Activated CD4-positive, alpha-beta T cell treated with anti-CD3 and anti-CD28 coated beads, Interleukin-2, amount 50 U/mL, for 4 hours (primary cell): ENCODE measurements around the gene ARVCF.
"Not testable (repeated sequence)": the region's sequence is repeated elsewhere in the genome, so short reads cannot be mapped to it uniquely, and the experiment has no call there.

Experiments used
- DNase-seq, 2 experiments: peaks; one replicate each; pipeline ENCODE4 v3.0.0-alpha.2; 2020

Gene ARVCF

DNA sequence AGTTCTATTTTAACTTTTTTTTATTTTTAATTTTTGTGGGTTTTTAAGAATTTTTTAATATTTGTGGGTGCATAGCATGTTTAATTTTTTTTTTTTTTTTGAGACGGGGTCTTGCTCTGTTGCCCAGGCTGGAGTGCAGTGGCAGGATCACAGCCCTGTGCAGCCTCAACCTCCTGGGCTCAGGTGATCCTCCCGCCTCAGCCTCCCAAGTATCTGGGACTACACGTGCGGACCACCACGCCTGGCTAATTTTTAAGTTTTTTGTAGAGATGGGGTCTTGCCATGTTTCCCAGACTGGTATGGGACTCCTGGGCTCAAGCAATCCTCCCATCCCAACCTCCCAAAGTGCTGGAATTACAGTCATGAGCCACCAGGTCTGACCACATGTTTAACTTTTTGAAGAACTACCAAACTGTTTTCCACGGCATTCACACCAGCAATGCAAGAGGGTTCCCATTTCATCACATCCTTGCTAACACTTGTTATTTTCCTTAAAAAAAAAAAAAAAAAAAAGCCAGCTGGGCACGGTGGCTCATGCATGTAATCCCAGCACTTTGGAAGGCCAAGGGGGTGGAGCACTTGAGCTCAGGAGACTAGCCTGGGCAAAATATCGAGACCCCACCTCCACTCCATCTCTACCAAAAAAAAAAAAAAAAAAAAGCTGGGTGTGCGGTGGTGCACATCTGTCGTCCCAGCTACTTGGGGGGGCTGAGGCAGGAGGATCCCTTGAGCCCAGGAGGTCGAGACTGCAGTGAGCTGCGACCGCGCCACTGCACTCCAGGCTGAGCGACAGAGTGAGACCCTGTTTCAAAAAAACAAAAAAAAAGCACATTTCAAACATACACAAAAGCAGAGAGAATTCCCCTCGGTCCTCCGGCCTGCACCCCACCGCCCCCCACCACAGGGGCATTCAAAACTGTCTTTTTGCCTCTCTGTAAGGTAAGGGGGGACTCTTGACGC lies 58.3 kb downstream of the ARVCF start:
- DNase-seq: no peak

GRCh38 chr22:19957445-19957844 lies 59.2 kb downstream of the ARVCF start:
- DNase-seq: no peak

- no peak for DNase-seq
Measured at GRCh38 chr22:19955241-19956128, 61.1 kb downstream of the ARVCF start.

- DNase-seq: no peak
Measured at GRCh38 chr22:19951346-19951745, 65.3 kb downstream of the ARVCF start.

DNA sequence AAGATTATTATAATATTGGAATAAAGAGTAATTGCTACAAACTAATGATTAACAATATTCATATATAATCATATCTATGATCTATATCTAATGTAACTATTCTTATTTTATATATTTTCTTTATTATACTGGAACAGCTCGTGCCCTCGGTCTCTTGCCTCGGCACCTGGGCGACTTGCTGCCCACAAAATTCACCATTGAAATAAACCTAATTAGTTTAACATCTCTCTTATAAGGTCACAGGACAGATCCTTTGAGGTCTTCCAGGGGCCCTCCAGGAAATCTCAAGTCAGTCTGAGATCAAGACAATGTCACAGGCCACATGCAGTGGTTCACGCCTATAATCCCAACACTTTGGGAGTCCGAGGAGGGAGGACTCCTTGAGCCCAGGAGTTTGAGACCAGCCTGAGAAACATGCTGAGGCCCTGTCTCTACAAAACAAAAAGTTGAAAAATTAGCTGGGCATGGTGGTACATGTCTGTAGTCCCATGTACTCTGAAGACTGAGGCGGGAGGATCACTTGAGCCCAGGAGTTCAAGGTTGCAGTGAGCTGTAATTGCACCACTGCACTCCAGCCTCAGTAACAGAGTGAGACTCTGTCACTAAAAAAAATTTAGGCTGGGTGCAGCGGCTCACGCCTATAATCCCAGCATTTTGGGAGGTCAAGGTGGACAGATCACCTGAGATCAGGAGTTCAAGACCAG lies 68.4 kb downstream of the ARVCF start:
- no peak for DNase-seq

DNA sequence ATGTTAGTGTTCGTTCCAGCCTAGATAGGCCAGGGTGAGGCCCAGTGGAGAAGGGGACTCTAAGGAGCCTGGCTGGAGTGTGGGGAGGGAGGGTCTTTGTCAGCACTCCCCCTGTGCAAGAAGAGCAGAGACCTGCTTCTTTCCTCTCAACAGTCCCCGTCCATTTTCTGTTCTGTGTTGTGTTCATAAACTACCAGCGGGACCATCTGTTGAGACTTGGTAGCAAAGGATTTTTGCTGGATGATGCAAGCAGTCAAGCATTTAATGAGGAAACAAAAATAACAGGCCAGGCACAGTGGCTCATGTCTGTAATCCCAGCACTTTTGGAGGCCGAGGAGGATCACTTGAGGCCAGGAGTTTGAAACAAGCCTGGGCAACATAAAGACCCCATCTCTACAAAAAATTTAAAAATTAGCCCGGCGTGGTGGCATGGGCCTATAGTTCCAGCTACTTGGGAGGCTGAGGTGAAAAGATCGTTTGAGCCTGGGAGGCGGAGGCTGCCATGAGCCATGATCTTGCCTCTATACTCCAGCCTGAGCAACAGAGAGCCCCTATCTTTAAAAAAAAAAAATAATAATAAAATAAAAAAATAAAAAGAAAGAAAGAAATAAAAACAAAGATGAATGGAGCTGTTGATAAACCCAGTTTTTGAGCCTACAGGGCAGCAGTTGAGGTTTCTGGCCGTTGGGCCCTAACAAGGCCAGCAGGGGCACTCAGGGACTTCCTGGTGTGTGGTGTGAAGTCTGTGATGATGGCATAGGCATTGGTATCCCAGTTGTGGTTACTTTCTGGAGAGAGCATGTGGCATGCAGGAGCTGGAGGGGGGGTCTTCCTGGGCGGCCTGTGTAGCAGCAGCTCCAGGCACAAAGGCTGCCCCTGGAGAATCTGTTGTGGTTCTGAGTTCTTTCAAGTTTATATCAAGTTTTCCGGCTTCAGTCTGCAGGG lies 73.3 kb downstream of the ARVCF start:
- no peak for DNase-seq

- no peak for DNase-seq
Measured at GRCh38 chr22:19942157-19943081, 74.2 kb downstream of the ARVCF start.

- DNase-seq: peak; percentile 57 to 63
Measured at GRCh38 chr22:19941365-19942082, 75.1 kb downstream of the ARVCF start, which contains the start of the genes COMT and TXNRD2. Gene COMT, plus strand, starts transcription at chr22:19941772. Its CDS starts 20,755 bp downstream, at chr22:19962527. Gene TXNRD2, minus strand, starts transcription at chr22:19941818. Its CDS starts 15 bp downstream, at chr22:19941803.

DNA sequence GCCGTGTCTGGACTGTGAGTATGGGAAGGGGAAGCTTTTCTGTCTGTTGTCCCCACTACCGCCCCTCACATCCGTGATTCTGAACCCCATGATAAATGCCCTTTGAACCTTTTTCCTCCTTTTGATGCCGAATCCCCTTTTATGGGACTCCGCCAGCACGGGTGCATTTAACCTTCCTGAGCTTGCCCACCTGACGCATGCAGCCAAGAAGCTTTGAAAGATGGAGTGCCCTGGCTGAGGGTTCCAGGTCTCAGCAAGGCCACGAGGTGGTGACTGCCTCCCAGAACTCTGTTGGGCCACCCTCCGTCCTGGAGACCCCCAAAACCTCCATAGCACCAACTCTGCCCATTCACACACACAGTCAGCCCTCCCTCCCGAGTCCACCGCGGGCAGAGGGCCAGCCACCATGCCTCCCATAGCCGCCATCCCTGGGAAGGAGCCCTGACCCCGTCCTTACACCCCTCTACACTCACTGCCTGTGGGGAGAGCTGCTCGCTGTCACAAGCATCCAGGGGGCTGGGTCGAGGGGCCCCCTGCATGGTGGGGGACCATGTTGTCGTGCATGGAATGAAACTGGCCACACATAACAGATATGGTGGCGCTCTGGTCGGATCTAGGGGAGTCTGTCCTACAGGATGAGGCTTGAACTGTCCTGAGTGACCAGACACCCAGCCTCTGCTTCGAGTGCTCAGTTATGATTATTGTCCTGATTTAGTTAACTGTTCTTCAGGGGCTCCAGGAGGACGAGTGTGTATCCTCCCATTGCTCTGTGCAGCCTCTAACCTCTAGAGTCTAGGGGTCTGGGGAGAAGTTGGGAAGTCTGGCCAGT lies 75.9 kb downstream of the ARVCF start:
- DNase-seq: no peak

DNA sequence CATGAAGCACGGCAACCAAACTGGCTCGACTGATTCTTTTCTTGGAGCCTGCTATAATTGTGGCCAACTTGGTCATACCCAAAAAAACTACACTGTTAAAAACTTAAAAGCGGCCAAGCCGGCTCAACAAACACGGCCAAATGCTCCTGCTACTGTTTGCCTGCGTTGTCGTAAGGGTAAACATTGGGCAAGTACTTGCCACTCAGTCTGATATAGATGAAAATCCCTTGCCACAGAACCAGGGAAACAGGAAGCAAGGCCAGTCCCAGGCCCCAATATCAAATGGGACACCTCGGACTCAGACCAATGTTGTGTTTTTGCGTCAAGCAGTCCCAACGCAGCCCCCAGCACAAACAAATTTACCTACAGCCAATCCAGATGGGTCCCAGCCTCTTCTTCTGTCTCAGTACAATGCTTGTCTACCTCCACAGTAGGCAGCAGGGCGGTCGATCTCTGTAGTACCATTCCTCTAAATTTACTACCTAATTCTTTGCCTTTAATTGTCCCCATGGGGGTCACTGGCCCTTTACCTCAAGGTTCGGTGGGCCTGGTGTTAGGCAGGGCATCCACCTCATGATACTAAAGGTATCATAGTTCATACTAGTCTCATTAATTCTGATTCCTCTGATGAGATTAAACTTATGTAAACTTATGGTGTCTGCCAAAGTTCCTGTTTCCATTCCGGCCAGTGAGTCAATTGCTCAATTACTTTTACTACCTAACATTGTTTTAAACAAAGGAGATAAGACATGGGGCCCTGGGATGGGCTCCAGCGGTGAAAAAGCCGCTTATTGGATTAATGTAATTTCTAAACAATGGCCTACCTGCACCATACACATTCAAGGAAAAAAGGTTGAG lies 78.8 kb downstream of the ARVCF start:
- DNase-seq: no peak

DNA sequence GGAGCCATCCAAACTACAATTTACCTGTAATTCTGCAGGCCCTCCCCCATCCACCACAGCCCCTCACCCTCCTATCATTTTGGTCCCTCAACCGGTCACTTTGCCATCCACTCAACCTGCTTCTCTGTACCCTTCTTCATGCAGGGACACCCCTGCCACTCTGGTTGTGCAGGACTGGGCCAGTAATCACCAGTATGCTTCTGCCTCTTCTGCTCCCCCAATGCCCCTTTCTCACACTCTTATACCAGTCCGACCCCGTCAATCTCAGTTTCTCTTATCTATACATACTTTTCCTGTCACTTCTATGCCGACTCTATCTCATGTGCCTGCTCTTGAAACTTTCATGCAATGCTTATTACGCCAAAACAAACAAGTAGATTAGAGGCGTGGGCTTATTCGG lies 80.1 kb downstream of the ARVCF start:
- DNase-seq: no peak

- DNase-seq: not testable (repeated sequence)
Measured at GRCh38 chr22:19935123-19935718, 81.4 kb downstream of the ARVCF start.

- no peak for DNase-seq
Measured at GRCh38 chr22:19933341-19934241, 83.0 kb downstream of the ARVCF start.

DNA sequence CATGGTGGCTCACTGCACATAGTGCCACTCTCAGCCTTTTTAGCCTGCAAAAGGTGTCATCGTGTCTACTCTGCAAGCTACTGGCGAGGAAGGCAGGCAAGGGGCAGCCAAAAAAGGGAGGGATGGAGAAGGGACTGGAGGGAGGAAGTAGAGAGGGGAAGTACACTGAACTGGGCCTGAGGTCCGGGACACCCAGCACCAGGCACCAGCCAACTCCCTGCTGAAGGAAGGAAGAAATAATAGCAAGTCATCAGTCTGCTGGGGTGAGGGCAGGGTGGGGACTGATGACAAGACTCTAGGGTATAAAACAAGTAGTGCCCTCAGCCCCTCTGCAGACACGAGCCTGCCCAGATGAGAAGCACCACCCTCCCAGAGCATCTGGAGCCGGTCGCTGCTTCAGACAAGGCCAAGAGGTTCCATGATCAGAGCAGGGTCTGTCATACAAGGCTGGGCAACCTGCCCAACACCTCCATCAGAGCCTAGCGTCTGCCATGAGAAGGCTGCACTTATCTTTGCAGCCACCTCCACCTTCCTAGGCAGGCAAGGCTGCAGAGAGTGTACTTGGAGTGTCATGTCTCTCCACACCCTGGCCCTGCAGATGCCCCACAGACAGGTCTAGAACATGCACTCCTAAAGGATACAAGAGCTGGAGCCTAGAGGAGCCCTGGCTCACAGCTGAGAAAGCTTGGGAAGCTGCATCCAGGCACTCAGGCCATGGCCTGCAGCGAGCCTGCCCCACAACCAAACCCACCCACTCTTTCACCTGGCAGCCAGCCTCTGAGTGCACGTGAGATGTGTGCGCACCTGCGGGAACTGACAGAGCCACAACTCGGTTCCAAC lies 84.0 kb downstream of the ARVCF start:
- no peak for DNase-seq

DNA sequence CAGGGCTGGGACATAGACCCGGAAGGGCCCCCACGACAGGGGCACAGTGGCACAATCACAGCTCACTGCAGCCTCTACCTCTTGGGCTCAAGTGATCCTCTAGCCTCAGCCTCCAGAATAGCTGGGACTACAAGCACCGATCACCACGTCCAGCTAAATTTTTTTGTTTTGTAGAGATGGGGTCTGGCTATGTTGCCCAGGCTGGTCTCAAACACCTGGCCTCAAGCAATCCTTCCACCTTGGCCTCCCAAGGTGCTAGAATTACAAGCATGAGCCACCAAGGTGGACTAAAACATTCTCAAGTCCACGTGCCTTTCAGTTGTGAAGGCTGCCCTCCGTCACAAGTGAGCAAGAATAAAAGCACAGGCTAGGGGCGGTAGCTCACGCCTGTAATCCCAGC lies 85.1 kb downstream of the ARVCF start:
- no peak for DNase-seq
